HCT116 (cell line): ENCODE results near the gene CCDC154. TPM values are rescaled to one million over a fixed set of nuclear protein-coding genes. Genes with fewer than 3 reads are reported as not detected.

Experiments used
- ATAC-seq: fragments of 200-7000 bp; cut with Tn5 transposase; 2 replicates; pipeline ENCODE4 v1.9.1; 2020; ENCODE audit warnings: mild to moderate bottlenecking, moderate library complexity
- BruUV-seq: library from RNA; stranded (reverse); fragments of 400-500 nt; replicated peaks from 2 replicates; lab custom pipeline; 2021; lab: Mats Ljungman, UMichigan
- CTCF ChIA-PET: fragments of 300-600 bp; sonication (Branson Sonifier 250); formaldehyde crosslinking; loops from one replicate; lab custom pipeline; 2021; ENCODE audit warnings: antibody characterized with exemption; lab: Charles Lee
- POLR2A ChIA-PET: fragments of 300-600, 350-600 bp; sonication (Branson Sonifier 250); formaldehyde crosslinking; loops from one replicate; lab custom pipeline; 2021; ENCODE audit warnings: antibody characterized with exemption; lab: Charles Lee
- RAD21 ChIA-PET, 2 experiments: fragments of 300-600 bp; sonication (Branson Sonifier 250); formaldehyde crosslinking; loops; one replicate each; lab custom pipeline; 2023; ENCODE audit warnings: low total read pairs in 2 of 2; ENCODE audit not compliant: uncharacterized antibody in 2 of 2, unreplicated experiment in 2 of 2, low non-redundant PET in 1 of 2; lab: Charles Lee
- DNase-seq: peaks from one replicate; pipeline ENCODE4 v3.0.0-alpha.2; 2010; ENCODE audit warnings: low read depth, low spot score
- H2AFZ ChIP-seq: fragments of 200-600 bp; shearing (Covaris generic), sonication (generic); 2 replicates; pipeline ENCODE4 v1.6.1; 2017; ENCODE audit warnings: low read depth, mixed run types, mixed read lengths, antibody characterized with exemption, low read length; ENCODE audit not compliant: poor library complexity, severe bottlenecking
- H3K27ac ChIP-seq: 2 replicates; pipeline ENCODE4 v1.5.1; 2012; ENCODE audit warnings: low read depth, low read length
- H3K27me3 ChIP-seq: fragments of 200-600 bp; sonication (generic); 2 replicates; pipeline ENCODE4 v1.6.1; 2016; ENCODE audit warnings: mixed run types, low read length, mixed read lengths; ENCODE audit not compliant: insufficient read depth
- H3K36me3 ChIP-seq, 2 experiments: fragments of 200-500 bp in 1 of 2; fragments of 200-600 bp in 1 of 2; sonication (Bioruptor generic) in 1 of 2; sonication (generic) in 1 of 2; 2 replicates each; pipeline versions ENCODE4 v1.5.1 to v1.6.1; 2014 to 2016; ENCODE audit warnings: low read length in 2 of 2, inconsistent platforms in 1 of 2, mixed read lengths in 1 of 2, mixed run types in 1 of 2; ENCODE audit not compliant: insufficient read depth in 2 of 2, control insufficient read depth in 1 of 2
- H3K4me1 ChIP-seq, 2 experiments: fragments of 200-600 bp in 1 of 2; sonication (generic) in 1 of 2; 2 replicates each; pipeline versions ENCODE4 v1.5.1 to v1.6.1; 2012 to 2017; ENCODE audit warnings: low read length in 2 of 2, inconsistent platforms in 1 of 2, mild to moderate bottlenecking in 1 of 2, mixed read lengths in 1 of 2, mixed run types in 1 of 2, moderate library complexity in 1 of 2; ENCODE audit not compliant: insufficient read depth in 2 of 2, control insufficient read depth in 1 of 2
- H3K4me2 ChIP-seq: fragments of 200-600 bp; sonication (generic); 2 replicates; pipeline ENCODE4 v1.6.1; 2017; ENCODE audit warnings: mixed run types, low read length, mixed read lengths
- H3K4me3 ChIP-seq, 2 experiments: fragments of 200-600 bp in 1 of 2; sonication (generic) in 1 of 2; replicated peaks in 1 of 2; 2 replicates each; pipeline ENCODE4 v1.5.1; 2011 to 2016; ENCODE audit warnings: low read length in 2 of 2, control low read depth in 1 of 2, low read depth in 1 of 2, mild to moderate bottlenecking in 1 of 2, mixed read lengths in 1 of 2, mixed run types in 1 of 2
- H3K79me2 ChIP-seq: fragments of 200-600 bp; sonication (generic); 2 replicates; pipeline ENCODE4 v1.6.1; 2017; ENCODE audit warnings: mild to moderate bottlenecking, mixed run types, low read length, moderate library complexity, mixed read lengths; ENCODE audit not compliant: insufficient read depth
- H3K9ac ChIP-seq: fragments of 200-600 bp; sonication (generic); 2 replicates; pipeline ENCODE4 v1.6.1; 2016; ENCODE audit warnings: low read length, mixed read lengths
- H3K9me2 ChIP-seq: fragments of 200-600 bp; sonication (generic), shearing (Covaris generic); 2 replicates; pipeline ENCODE4 v1.6.1; 2017; ENCODE audit warnings: mixed run types, mild to moderate bottlenecking, moderate library complexity; ENCODE audit not compliant: insufficient read depth
- H3K9me3 ChIP-seq, 2 experiments: fragments of 200-500 bp in 1 of 2; fragments of 200-600 bp in 1 of 2; sonication (Bioruptor generic) in 1 of 2; sonication (generic) in 1 of 2; 2 replicates each; pipeline ENCODE4 v1.6.1; 2014 to 2017; ENCODE audit warnings: low read length in 2 of 2, mixed read lengths in 2 of 2, inconsistent platforms in 1 of 2, low read depth in 1 of 2, mild to moderate bottlenecking in 1 of 2, mixed run types in 1 of 2, moderate library complexity in 1 of 2; ENCODE audit not compliant: control insufficient read depth in 1 of 2, insufficient read depth in 1 of 2
- H4K20me1 ChIP-seq: fragments of 200-600 bp; sonication (generic), shearing (Covaris generic); 2 replicates; pipeline ENCODE4 v1.6.1; 2017; ENCODE audit warnings: mixed run types, mild to moderate bottlenecking, moderate library complexity; ENCODE audit not compliant: insufficient read depth
- CBX3 ChIP-seq: IDR thresholded peaks from 2 replicates; pipeline ENCODE4 v1.6.1; 2012; ENCODE audit warnings: low read depth
- EGR1 ChIP-seq: IDR thresholded peaks from 2 replicates; pipeline ENCODE4 v1.6.1; 2012; ENCODE audit warnings: low read depth
- EZH2phosphoT487 ChIP-seq: fragments of 200-600 bp; IDR thresholded peaks from 2 replicates; pipeline ENCODE4 v1.6.1; 2018; ENCODE audit warnings: antibody characterized with exemption, borderline replicate concordance
- JUND ChIP-seq: IDR thresholded peaks from 2 replicates; pipeline ENCODE4 v1.6.1; 2012
- POLR2AphosphoS5 ChIP-seq: IDR thresholded peaks from 2 replicates; pipeline ENCODE4 v1.6.1; 2011; ENCODE audit warnings: mild to moderate bottlenecking, low read depth, low read length, moderate library complexity
- SP1 ChIP-seq: IDR thresholded peaks from 2 replicates; pipeline ENCODE4 v1.6.1; 2012; ENCODE audit warnings: low read depth
- TCF7L2 ChIP-seq: IDR thresholded peaks from 2 replicates; pipeline ENCODE4 v1.7.0; 2011; ENCODE audit warnings: borderline replicate concordance, inconsistent platforms; ENCODE audit not compliant: insufficient read depth, insufficient read length; ENCODE audit errors: extremely low read depth
- ZNF274 ChIP-seq: fragments of 200-500 bp; sonication (Bioruptor generic); IDR thresholded peaks from 2 replicates; pipeline ENCODE4 v1.6.1; 2014; ENCODE audit warnings: mild to moderate bottlenecking, low read depth, low read length, inconsistent platforms
- intact Hi-C: fragments of 100-400 bp; cut with micrococcal nuclease; formaldehyde crosslinking; loops from 2 replicates; pipeline ENCODE4 v1.10.0; 2022
- total RNA-seq: library from RNA; stranded (reverse); gene quantifications from one replicate; pipeline ENCODE4 v1.2.1, GENCODE V29; 2021; ENCODE audit not compliant: unreplicated experiment

Gene CCDC154
- total RNA-seq, 1 experiment from 2014 or later: 1.7 TPM

- Histone ChIP-seq H3K27ac (no peak overlapping the region), H3K4me2 (no peak overlapping the region), H3K9ac (no peak overlapping the region), H3K27me3 (no peaks in the 10 kb centered on the region), H2AFZ (no peak overlapping the region), H3K4me1 (no peaks in the 10 kb centered on the region), H3K79me2 (no peaks in the 10 kb centered on the region), H3K4me3 (no peak overlapping the region), H4K20me1 (no peaks in the 10 kb centered on the region), H3K9me2 (no peaks in the 10 kb centered on the region), H3K9me3 (no peaks in the 10 kb centered on the region), H3K36me3 (no peaks in the 10 kb centered on the region)
- BruUV-seq: no TSS peak
- RAD21 ChIA-PET: no interaction called here
- ATAC-seq (peak; percentile 53), DNase-seq (no peak)
- POLR2A ChIA-PET: no interaction called here
- TF ChIP-seq SP1 (no peak), ZNF274 (no peak), EZH2phosphoT487 (no peak), POLR2AphosphoS5 (no peak), CBX3 (no peak), JUND (no peak), EGR1 (no peak), TCF7L2 (no peak)
- CTCF ChIA-PET: no interaction called here
- intact Hi-C loops: no loop called here
Observed at GRCh38 chr16:1435921-1436697, 8.2 kb downstream of the CCDC154 start.
